Stromal cell of bone marrow (primary cell): ENCODE measurements around the gene KIF18B.

Experiments
- DNase-seq: peaks from one replicate; pipeline ENCODE4 v3.0.0-alpha.2; 2012; ENCODE audit warnings: low read depth

Gene KIF18B

DNA sequence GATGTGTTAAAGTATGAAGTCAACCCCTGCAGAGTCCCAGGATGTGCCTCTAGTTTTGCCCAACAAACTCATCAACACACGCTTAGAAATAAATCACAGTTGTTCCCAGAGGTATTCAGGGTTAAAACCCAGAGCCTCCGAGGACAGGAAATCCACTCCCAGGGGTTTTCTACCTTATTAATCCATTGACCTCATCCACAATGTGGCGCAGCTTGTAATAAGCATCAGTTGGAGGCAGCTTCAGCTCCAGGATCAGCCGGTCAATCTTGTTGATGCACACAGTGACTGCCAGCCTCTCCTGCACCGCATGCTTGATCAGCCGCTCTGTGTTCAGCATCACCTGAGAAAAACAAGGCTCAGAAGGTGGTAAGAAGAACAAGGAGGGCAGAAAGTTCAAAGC is 71.8 kb downstream of the KIF18B start:
- DNase-seq: no peak
